WERI-Rb-1 (cell line): ENCODE data around the gene NOL4L.

Experiments
- DNase-seq: peaks from one replicate; pipeline ENCODE4 v3.0.0-alpha.2; 2020
- H3K27ac ChIP-seq: fragments of 250-450 bp; sonication (Bioruptor Pico); 2 replicates; pipeline ENCODE4 v1.5.1; 2020; ENCODE audit warnings: mild to moderate bottlenecking, moderate library complexity
- H3K27me3 ChIP-seq: fragments of 250-450 bp; sonication (Bioruptor Pico); 2 replicates; pipeline ENCODE4 v1.5.1; 2021; ENCODE audit warnings: mild to moderate bottlenecking, low read depth, moderate library complexity; ENCODE audit not compliant: insufficient read depth, severe bottlenecking
- H3K36me3 ChIP-seq: fragments of 250-450 bp; sonication (Bioruptor Pico); 2 replicates; pipeline ENCODE4 v1.5.1; 2020; ENCODE audit warnings: mild to moderate bottlenecking, moderate library complexity
- H3K4me3 ChIP-seq: 2 replicates; pipeline ENCODE4 v1.5.1; 2011; ENCODE audit warnings: low read depth, mild to moderate bottlenecking, control low read depth, low read length
- H3K9me3 ChIP-seq: fragments of 250-450 bp; sonication (Bioruptor Pico); 2 replicates; pipeline ENCODE4 v1.5.1; 2021; ENCODE audit warnings: mild to moderate bottlenecking, moderate library complexity; ENCODE audit not compliant: severe bottlenecking
- CTCF ChIP-seq: IDR thresholded peaks from 2 replicates; pipeline ENCODE4 v1.5.1; 2011; ENCODE audit warnings: low read depth, mild to moderate bottlenecking, control low read depth, inconsistent platforms, low read length

The NOL4L gene

GRCh38 chr20:32463642-32464400 lies 121.3 kb downstream of the NOL4L start:
- H3K36me3 ChIP-seq = peaks cover 49% of the 10 kb centered on the region
- H3K4me3 ChIP-seq = no peak overlapping the region
- TF ChIP-seq CTCF = no peak
- no peaks in the 10 kb centered on the region for H3K27me3 ChIP-seq
- no peak for DNase-seq
- no peaks in the 10 kb centered on the region for H3K9me3 ChIP-seq
- no peak overlapping the region for H3K27ac ChIP-seq

- no peak for TF ChIP-seq CTCF
- H3K27ac ChIP-seq = no peak overlapping the region
- no peak for DNase-seq
- H3K9me3 ChIP-seq = no peaks in the 10 kb centered on the region
- H3K27me3 ChIP-seq = no peaks in the 10 kb centered on the region
- no peak overlapping the region for H3K4me3 ChIP-seq
- H3K36me3 ChIP-seq = peaks cover 49% of the 10 kb centered on the region
Measured at GRCh38 chr20:32462900-32463641, 122.1 kb downstream of the NOL4L start.

- Histone ChIP-seq H3K9me3 (no peaks in the 10 kb centered on the region), H3K4me3 (no peak overlapping the region), H3K36me3 (peaks cover 44% of the 10 kb centered on the region), H3K27me3 (no peaks in the 10 kb centered on the region), H3K27ac (no peak overlapping the region)
- TF ChIP-seq CTCF = no peak
- DNase-seq = no peak
Measured at GRCh38 chr20:32461836-32462600, 123.1 kb downstream of the NOL4L start.

GRCh38 chr20:32460683-32461320 lies 124.3 kb downstream of the NOL4L start:
- no peak overlapping the region; the same call in 1 of the 2 replicates for H3K27ac ChIP-seq
- H3K36me3 ChIP-seq = peaks cover 47% of the 10 kb centered on the region
- no peak for TF ChIP-seq CTCF
- no peaks in the 10 kb centered on the region for H3K27me3 ChIP-seq
- H3K9me3 ChIP-seq = no peaks in the 10 kb centered on the region
- no peak for DNase-seq
- H3K4me3 ChIP-seq = no peak overlapping the region

GRCh38 chr20:32460231-32460630 lies 124.9 kb downstream of the NOL4L start:
- peaks cover 47% of the 10 kb centered on the region for H3K36me3 ChIP-seq

More at GRCh38 chr20:32460231-32460630, 124.9 kb downstream of the NOL4L start:
- TF ChIP-seq CTCF = no peak
- Histone ChIP-seq H3K27me3 (no peaks in the 10 kb centered on the region), H3K9me3 (no peaks in the 10 kb centered on the region), H3K4me3 (no peak overlapping the region), H3K27ac (no peak overlapping the region; the same call in 1 of the 2 replicates)
- DNase-seq = no peak
